Esophagus squamous epithelium (tissue), 5 donors: ENCODE data around the gene FMO5. TPM values are rescaled to one million over a fixed set of nuclear protein-coding genes. Genes with fewer than 3 reads are reported as not detected.
"Not testable (repeated sequence)": the region's sequence is repeated elsewhere in the genome, so short reads cannot be mapped to it uniquely, and the experiment has no call there.

Experiments used
- DNase-seq: peaks from one replicate; lab custom pipeline; 2025; lab: John Stamatoyannopoulos, UW
- H3K27ac ChIP-seq, 4 donors: fragments of 200-600 bp; sonication (generic); one replicate each; pipeline ENCODE4 v1.5.1; 2016 to 2019; ENCODE audit warnings: mild to moderate bottlenecking in 1 of 4
- H3K27me3 ChIP-seq, 4 donors: fragments of 200-600 bp; sonication (generic); 1 replicate in 3 of 4; 2 replicates in 1 of 4; pipeline versions ENCODE4 v1.5.1 to v1.6.0; 2017 to 2021; ENCODE audit warnings: antibody characterized with exemption in 1 of 4
- H3K36me3 ChIP-seq, 3 donors: fragments of 200-600 bp; sonication (generic); one replicate each; pipeline ENCODE4 v1.5.1; 2016 to 2019
- H3K4me1 ChIP-seq, 3 donors: fragments of 200-600 bp; sonication (generic); one replicate each; pipeline ENCODE4 v1.5.1; 2017 to 2019
- H3K4me3 ChIP-seq, 4 donors: fragments of 200-600 bp; sonication (generic); 1 replicate in 3 of 4; 2 replicates in 1 of 4; pipeline ENCODE4 v1.5.1; 2016 to 2019; ENCODE audit warnings: mild to moderate bottlenecking in 2 of 4, moderate library complexity in 1 of 4
- H3K9me3 ChIP-seq, 3 donors: fragments of 200-600 bp; sonication (generic); one replicate each; pipeline ENCODE4 v1.5.1; 2016 to 2019
- CTCF ChIP-seq, 6 experiments: fragments of 450-650 bp in 4 of 6; fragments of 200-600 bp in 2 of 6; sonication (generic) in 2 of 6; IDR thresholded peaks; one replicate each; pipeline ENCODE4 v1.5.1; 2016 to 2019; ENCODE audit warnings: antibody characterized with exemption in 6 of 6, mild to moderate bottlenecking in 4 of 6, moderate library complexity in 4 of 6
- POLR2A ChIP-seq, 4 donors: fragments of 450-650 bp; IDR thresholded peaks; one replicate each; pipeline ENCODE4 v1.6.1; 2017; ENCODE audit warnings: antibody characterized with exemption in 4 of 4, mild to moderate bottlenecking in 4 of 4, moderate library complexity in 3 of 4
- WGBS, 2 donors: methylation state at CpG; one replicate each; pipeline ENCODE4 v1.1.5; 2018; 5-methylcytosine and 5-hydroxymethylcytosine counted together
- intact Hi-C: fragments of 100-400 bp; cut with DNase I; formaldehyde crosslinking; loops from one replicate; pipeline ENCODE4 v1.15.0; 2022
- total RNA-seq, 4 donors: library from RNA; depleted of rRNA; stranded (reverse); fragments of >200 nt; gene quantifications; one replicate each; pipeline ENCODE4 v1.1.0, GENCODE V29; 2016
- donor health status: DM: yes; HTN: yes; CAD: no.

FMO5 gene
- total RNA-seq, 4 donors from 2014 or later: 0.38 to 2.3 (median 0.77) TPM

- Histone ChIP-seq H3K9me3 (no peaks in the 10 kb centered on the region), H3K27me3 (no peaks in the 10 kb centered on the region), H3K27ac (no peak overlapping the region), H3K4me3 (no peak overlapping the region), H3K36me3 (peaks cover 0 to 95% (median 18%) of the 10 kb centered on the region in 3 donors), H3K4me1 (peaks cover 2 to 10% (median 7%) of the 10 kb centered on the region in 3 donors)
- intact Hi-C loops: no loop called here
- no peak for TF ChIP-seq POLR2A (IDR thresholded peaks at IDR 0.05)
- no peak for TF ChIP-seq CTCF (IDR thresholded peaks at IDR 0.05)
- DNase-seq: no peak
Observed at GRCh38 chr1:147162093-147162492, 63.0 kb downstream of the FMO5 start.

- WGBS, 2 donors: 100% methylated on average over 1 to 2 of the region's 2 CpGs
- H3K4me3 ChIP-seq, H3K27ac ChIP-seq, H3K9me3 ChIP-seq, H3K27me3 ChIP-seq, H3K4me1 ChIP-seq, DNase-seq, intact Hi-C loops: not testable (repeated sequence)
- peaks cover 0 to 80% (median 18%) of the 10 kb centered on the region in 3 donors for H3K36me3 ChIP-seq
Observed at GRCh38 chr1:147157116-147157515, 68.0 kb downstream of the FMO5 start.

- Histone ChIP-seq H3K9me3 (no peaks in the 10 kb centered on the region), H3K36me3 (peaks cover 0 to 75% (median 18%) of the 10 kb centered on the region in 3 donors), H3K4me3 (no peak overlapping the region), H3K27ac (no peak overlapping the region), H3K4me1 (no peaks in the 10 kb centered on the region), H3K27me3 (no peaks in the 10 kb centered on the region)
- no peak for TF ChIP-seq POLR2A (IDR thresholded peaks at IDR 0.05)
- TF ChIP-seq CTCF (IDR thresholded peaks at IDR 0.05): no peak
- DNase-seq: no peak
- WGBS, 2 donors: 92 to 93% methylated on average over 3 of the region's 3 CpGs
- intact Hi-C loops: no loop called here
Observed at GRCh38 chr1:147156642-147157041, 68.5 kb downstream of the FMO5 start.

- H3K4me1 ChIP-seq: no peaks in the 10 kb centered on the region
- no peak overlapping the region for H3K4me3 ChIP-seq
- peaks cover 0 to 36% (median 0%) of the 10 kb centered on the region in 3 donors for H3K36me3 ChIP-seq
- DNase-seq: no peak
- WGBS, 2 donors: 74 to 90% methylated on average over 3 of the region's 3 CpGs
- TF ChIP-seq POLR2A (IDR thresholded peaks at IDR 0.05) (no peak), CTCF (IDR thresholded peaks at IDR 0.05) (no peak)
- intact Hi-C loops: no loop called here
- H3K27me3 ChIP-seq: no peaks in the 10 kb centered on the region
- no peaks in the 10 kb centered on the region for H3K9me3 ChIP-seq
- H3K27ac ChIP-seq: no peak overlapping the region
Observed at GRCh38 chr1:147152772-147153171, 72.4 kb downstream of the FMO5 start.

- no peak overlapping the region for H3K27ac ChIP-seq
- intact Hi-C loops: no loop called here
- WGBS, 2 donors: 89 to 100% methylated on average over 1 of the region's 1 CpG
- peaks cover 0 to 21% (median 0%) of the 10 kb centered on the region in 3 donors for H3K36me3 ChIP-seq
- no peak for DNase-seq
- no peaks in the 10 kb centered on the region for H3K27me3 ChIP-seq
- no peak overlapping the region for H3K4me3 ChIP-seq
- H3K9me3 ChIP-seq: no peaks in the 10 kb centered on the region
- no peaks in the 10 kb centered on the region for H3K4me1 ChIP-seq
- TF ChIP-seq POLR2A (IDR thresholded peaks at IDR 0.05) (no peak), CTCF (IDR thresholded peaks at IDR 0.05) (no peak)
Observed at GRCh38 chr1:147151244-147151643, 73.9 kb downstream of the FMO5 start.

GRCh38 chr1:147142886-147143285 lies 82.3 kb downstream of the FMO5 start:
- no peak for DNase-seq
- no peak for TF ChIP-seq POLR2A (IDR thresholded peaks at IDR 0.05)
- no peak for TF ChIP-seq CTCF (IDR thresholded peaks at IDR 0.05)
- Histone ChIP-seq H3K27ac (no peak overlapping the region), H3K36me3 (no peaks in the 10 kb centered on the region), H3K27me3 (peaks cover 0 to 3% (median 0%) of the 10 kb centered on the region in 4 donors), H3K9me3 (no peaks in the 10 kb centered on the region), H3K4me1 (no peaks in the 10 kb centered on the region), H3K4me3 (no peak overlapping the region)
- WGBS, 2 donors: 81 to 89% methylated on average over 2 of the region's 2 CpGs
- intact Hi-C loops: no loop called here
